ENCODE data around the gene CCSER1. TPM values are rescaled to one million over a fixed set of nuclear protein-coding genes. Genes with fewer than 3 reads are reported as not detected.

The CCSER1 gene
- total and polyA plus RNA-seq, 2 donors (not counting 1 experiment from before 2014, with no cell fraction given), result under 0.01 TPM; not detected in 1

DNA sequence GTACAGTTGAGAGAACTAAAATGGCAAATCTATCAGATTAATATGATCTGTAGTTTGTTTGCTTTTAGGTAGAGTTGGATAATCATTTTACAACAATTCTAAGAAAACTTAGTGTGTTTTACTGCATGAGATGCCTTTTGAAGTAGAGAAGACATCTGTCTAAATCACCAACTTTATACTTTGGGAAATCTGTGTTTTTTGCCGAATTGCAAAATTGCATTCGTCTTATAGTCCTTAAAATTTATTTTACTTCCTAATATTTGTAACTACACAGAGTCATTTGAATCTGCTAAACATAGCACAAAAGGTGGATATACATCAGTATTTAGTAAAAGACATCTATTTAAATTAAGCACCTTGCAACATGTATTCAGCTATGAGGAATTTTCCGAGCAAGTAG is 100.0 kb downstream of the CCSER1 start:
- Histone ChIP-seq H3K36me3 (ENCODE audit: control insufficient read depth, insufficient read depth, low read length) (no peaks in the 10 kb centered on the region), H3K79me2 (ENCODE audit: control insufficient read depth, insufficient read depth, low read length) (no peaks in the 10 kb centered on the region), H3K4me3 (replicated peaks in 1 of 4; ENCODE audit: control extremely low read depth in 1 of 4, insufficient read depth in 1 of 4, low read depth in 3 of 4, low read length in 4 of 4) (no peak overlapping the region), H3K4me1 (ENCODE audit: control insufficient read depth, extremely low read depth, insufficient read depth, low read length) (no peaks in the 10 kb centered on the region), H3K4me2 (ENCODE audit: extremely low read depth, insufficient read depth, low read length) (no peak overlapping the region), H3K27ac (ENCODE audit: insufficient read depth, low read length) (no peak overlapping the region), H2AFZ (ENCODE audit: low read length) (no peak overlapping the region), H3K9ac (ENCODE audit: insufficient read depth, low read length) (no peak overlapping the region), H3K27me3 (ENCODE audit: control insufficient read depth, insufficient read depth, low read length) (no peaks in the 10 kb centered on the region), H3K9me3 (ENCODE audit: control insufficient read depth, insufficient read depth, low read depth, low read length) (no peaks in the 10 kb centered on the region), H4K20me1 (ENCODE audit: control insufficient read depth, extremely low read depth, insufficient read depth, low read length) (no peaks in the 10 kb centered on the region)
- DNase-seq (ENCODE audit: low read depth in 2 of 2), result no peak
- no peak for TF ChIP-seq EZH2 (IDR thresholded peaks at IDR 0.05; ENCODE audit: low read length, missing control alignments)
- no peak for TF ChIP-seq CTCF (conservative IDR thresholded peaks at IDR 0.05 in 1 of 2, IDR thresholded peaks at IDR 0.05 in 1 of 2; ENCODE audit: low read depth in 1 of 2, low read length in 2 of 2)

DNA sequence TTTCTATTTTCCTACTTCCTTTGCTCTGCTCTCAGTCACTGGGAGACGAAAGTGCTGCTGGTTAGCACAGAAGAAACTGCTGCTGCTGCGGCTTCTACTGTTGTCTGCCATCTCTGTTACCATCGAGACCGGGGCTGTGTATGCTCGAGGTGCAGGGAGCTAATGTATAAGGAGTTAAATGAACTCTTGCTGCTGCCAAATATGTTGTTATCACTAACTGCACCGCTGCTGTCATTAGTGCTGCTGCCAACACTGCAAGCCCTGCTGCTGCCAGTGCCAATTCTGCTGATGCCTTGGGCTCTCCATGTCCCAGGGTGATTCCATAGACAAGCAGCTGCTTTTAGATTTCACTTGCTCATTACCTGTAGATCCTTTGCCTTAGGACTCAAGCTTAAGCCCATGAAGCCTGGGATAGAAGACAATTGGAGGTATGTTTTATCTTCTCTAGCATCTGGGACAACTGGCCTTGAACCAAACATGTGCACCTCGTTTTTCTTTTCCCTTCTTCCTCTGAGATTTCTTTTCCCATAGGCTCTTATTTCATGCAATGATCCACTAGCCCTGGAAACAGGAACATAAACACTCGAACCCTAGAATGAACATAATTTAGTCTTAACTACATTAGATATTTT is 107.8 kb downstream of the CCSER1 start:
- no peaks in the 10 kb centered on the region for H3K79me2 ChIP-seq (ENCODE audit: control insufficient read depth, insufficient read depth, low read length)
- no peak for DNase-seq (ENCODE audit: low read depth in 2 of 2)
- H3K9ac ChIP-seq (ENCODE audit: insufficient read depth, low read length), result no peak overlapping the region
- no peak overlapping the region for H3K4me3 ChIP-seq (replicated peaks in 1 of 4; ENCODE audit: control extremely low read depth in 1 of 4, insufficient read depth in 1 of 4, low read depth in 3 of 4, low read length in 4 of 4)
- H3K4me2 ChIP-seq (ENCODE audit: extremely low read depth, insufficient read depth, low read length), result no peak overlapping the region
- no peaks in the 10 kb centered on the region for H3K27me3 ChIP-seq (ENCODE audit: control insufficient read depth, insufficient read depth, low read length)
- H3K36me3 ChIP-seq (ENCODE audit: control insufficient read depth, insufficient read depth, low read length), result no peaks in the 10 kb centered on the region
- no peak overlapping the region for H3K27ac ChIP-seq (ENCODE audit: insufficient read depth, low read length)
- no peaks in the 10 kb centered on the region for H3K4me1 ChIP-seq (ENCODE audit: control insufficient read depth, extremely low read depth, insufficient read depth, low read length)
- H4K20me1 ChIP-seq (ENCODE audit: control insufficient read depth, extremely low read depth, insufficient read depth, low read length), result no peaks in the 10 kb centered on the region
- no peaks in the 10 kb centered on the region for H3K9me3 ChIP-seq (ENCODE audit: control insufficient read depth, insufficient read depth, low read depth, low read length)
- no peak for TF ChIP-seq EZH2 (IDR thresholded peaks at IDR 0.05; ENCODE audit: low read length, missing control alignments)
- TF ChIP-seq CTCF (conservative IDR thresholded peaks at IDR 0.05 in 1 of 2, IDR thresholded peaks at IDR 0.05 in 1 of 2; ENCODE audit: low read depth in 1 of 2, low read length in 2 of 2), result no peak
- H2AFZ ChIP-seq (ENCODE audit: low read length), result no peak overlapping the region

DNA sequence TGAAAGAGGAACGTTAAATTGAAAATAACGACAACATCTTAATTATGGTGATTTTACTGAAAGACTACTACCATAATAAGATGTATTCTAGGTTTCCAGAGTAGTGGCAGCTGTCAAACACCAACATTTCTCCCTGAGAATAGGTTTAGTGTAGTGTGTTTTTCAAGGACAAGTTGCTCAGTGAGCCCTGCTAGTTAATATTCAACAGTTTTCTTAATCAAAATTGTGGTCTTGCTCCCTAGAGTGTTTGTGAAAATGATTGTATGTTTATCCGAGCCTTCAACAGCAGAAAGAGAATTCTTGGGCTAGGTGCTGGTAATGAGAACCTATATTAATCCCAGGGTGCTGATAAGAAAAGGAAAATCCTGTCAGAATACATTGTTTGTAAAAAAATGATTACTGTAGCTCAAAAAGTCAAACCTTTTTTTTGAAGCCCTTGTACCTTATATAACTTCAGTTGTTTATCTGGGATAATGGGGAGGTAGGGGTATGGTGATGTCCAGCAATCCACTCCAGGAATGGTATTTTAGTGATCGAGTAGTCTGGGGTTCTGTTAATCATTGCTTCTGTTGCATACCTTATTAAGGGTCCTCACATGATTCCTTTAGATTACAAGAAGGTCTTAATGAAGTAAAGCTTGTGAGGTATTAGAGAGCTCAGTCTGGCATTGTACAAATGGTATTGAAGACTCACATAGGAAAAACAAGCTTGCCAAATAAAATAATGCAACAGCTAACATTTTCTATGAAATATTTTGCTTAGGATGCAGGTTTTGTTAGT is 110.7 kb downstream of the CCSER1 start:
- no peaks in the 10 kb centered on the region for H3K36me3 ChIP-seq (ENCODE audit: control insufficient read depth, insufficient read depth, low read length)
- TF ChIP-seq EZH2 (IDR thresholded peaks at IDR 0.05; ENCODE audit: low read length, missing control alignments), result no peak
- no peak for TF ChIP-seq CTCF (conservative IDR thresholded peaks at IDR 0.05 in 1 of 2, IDR thresholded peaks at IDR 0.05 in 1 of 2; ENCODE audit: low read depth in 1 of 2, low read length in 2 of 2)
- no peak overlapping the region for H3K4me3 ChIP-seq (replicated peaks in 1 of 4; ENCODE audit: control extremely low read depth in 1 of 4, insufficient read depth in 1 of 4, low read depth in 3 of 4, low read length in 4 of 4)
- H3K4me1 ChIP-seq (ENCODE audit: control insufficient read depth, extremely low read depth, insufficient read depth, low read length), result no peaks in the 10 kb centered on the region
- H3K9me3 ChIP-seq (ENCODE audit: control insufficient read depth, insufficient read depth, low read depth, low read length), result no peaks in the 10 kb centered on the region
- DNase-seq (ENCODE audit: low read depth in 2 of 2), result no peak
- H4K20me1 ChIP-seq (ENCODE audit: control insufficient read depth, extremely low read depth, insufficient read depth, low read length), result no peaks in the 10 kb centered on the region
- H3K4me2 ChIP-seq (ENCODE audit: extremely low read depth, insufficient read depth, low read length), result no peak overlapping the region
- H3K27me3 ChIP-seq (ENCODE audit: control insufficient read depth, insufficient read depth, low read length), result no peaks in the 10 kb centered on the region
- H3K79me2 ChIP-seq (ENCODE audit: control insufficient read depth, insufficient read depth, low read length), result no peaks in the 10 kb centered on the region
- H2AFZ ChIP-seq (ENCODE audit: low read length), result no peak overlapping the region
- no peak overlapping the region for H3K27ac ChIP-seq (ENCODE audit: insufficient read depth, low read length)
- no peak overlapping the region for H3K9ac ChIP-seq (ENCODE audit: insufficient read depth, low read length)

All from fibroblast of lung (primary cell).